Colon (tissue), 2 donors: ENCODE measurements around the gene FBXL2.
"Not testable (repeated sequence)": the region's sequence is repeated elsewhere in the genome, so short reads cannot be mapped to it uniquely, and the experiment has no call there.

Experiments used
- FAIRE-seq: peaks from 2 replicates; lab custom pipeline; 2012; peaks lifted over from hg19 to GRCh38; lab: Jason Lieb, UNC
- donor health status: control.
- donor health status: control.

Gene FBXL2

DNA sequence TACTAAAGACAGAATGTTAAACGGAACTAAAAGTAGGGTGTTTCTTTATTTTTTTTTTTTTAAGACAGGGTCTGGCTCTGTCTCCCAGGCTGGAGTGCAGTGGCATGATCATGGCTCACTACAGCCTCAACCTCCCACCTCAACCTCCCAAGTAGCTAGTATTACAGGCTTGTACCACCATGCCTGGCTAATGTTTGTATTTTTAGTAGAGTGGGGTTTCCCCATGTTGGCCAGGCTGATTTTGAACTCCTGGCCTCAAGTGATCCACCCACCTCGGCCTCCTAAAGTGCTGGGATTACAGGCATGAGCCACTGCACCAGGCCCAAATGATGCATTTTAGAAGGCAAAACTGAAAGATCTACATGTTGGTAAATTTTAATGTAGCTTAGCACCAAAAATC is 152.1 kb downstream of the FBXL2 start:
- FAIRE-seq = not testable (repeated sequence)

- no peak for FAIRE-seq
These were observed 152.8 kb downstream of the FBXL2 start for GRCh38 chr3:33430061-33430460.

DNA sequence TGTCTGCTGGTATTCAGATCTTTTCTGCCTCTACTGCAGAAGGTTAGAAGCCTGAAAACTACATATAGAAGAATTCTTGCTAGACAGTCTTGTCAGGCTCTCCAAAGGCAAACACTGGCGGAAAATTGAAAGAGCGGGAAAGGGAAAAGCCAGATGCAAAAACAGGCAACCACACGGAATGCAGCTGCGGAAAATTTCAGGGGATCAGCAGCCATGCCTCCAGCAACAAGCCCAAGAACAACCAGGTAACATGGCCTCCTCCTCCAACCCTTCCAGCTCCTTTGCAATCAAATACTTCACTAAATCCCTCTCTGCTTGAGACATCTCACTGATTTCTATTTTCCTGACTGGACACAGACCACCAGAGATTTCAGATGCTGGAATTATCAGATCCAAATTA is 153.3 kb downstream of the FBXL2 start:
- no peak for FAIRE-seq

GRCh38 chr3:33433843-33434242 is 156.6 kb downstream of the FBXL2 start:
- FAIRE-seq = no peak
